Measurements from ENCODE around the gene SRSF4. TPM values are rescaled to one million over a fixed set of nuclear protein-coding genes. Genes with fewer than 3 reads are reported as not detected.

SRSF4 gene
- total and polyA plus RNA-seq, 2 of the 8 experiments (the other 6 are each of a cell fraction or from before 2014, with no cell fraction given) = 34.9 to 86.5 TPM

- POLR2A ChIA-PET (ENCODE audit: partially characterized antibody) = interaction anchor here (0.7 to 5.2 kb wide), 10 partner anchors 12 to 312 kb away, joined by 3 to 37 read pairs (median 4); partner anchors contain the start of genes EPB41, SRSF4 and TMEM200B
- 89% methylated on average over 2 of the region's 2 CpGs; no CpG with 5 or more reads in 1 of the 2 experiments for WGBS, 2 experiments (ENCODE audit: extremely low coverage in 1 of 2, insufficient coverage in 1 of 2, insufficient read length in 1 of 2, insufficient replicate concordance in 2 of 2, low coverage in 1 of 2, low lambda C conversion rate in 2 of 2, missing lambda C conversion rate in 1 of 2)
- H3K9ac ChIP-seq (replicated peaks in 1 of 4; ENCODE audit: extremely low read depth in 1 of 4, low read depth in 3 of 4, low read length in 3 of 4) = no peak overlapping the region
These were observed 15.9 kb upstream of the SRSF4 start for GRCh38 chr1:29197590-29197924.

More at GRCh38 chr1:29197590-29197924, 15.9 kb upstream of the SRSF4 start:
- no peak overlapping the region for H2BK15ac ChIP-seq (ENCODE audit: low read length)
- no peaks in the 10 kb centered on the region for H3K27me3 ChIP-seq (replicated peaks in 1 of 4; ENCODE audit: control insufficient read depth in 3 of 4, extremely low read depth in 1 of 4, insufficient read depth in 3 of 4, low read length in 3 of 4)
- no peak overlapping the region for H4K5ac ChIP-seq (ENCODE audit: insufficient read length, low read depth, low read length)
- H2AFZ ChIP-seq (ENCODE audit: low read length) = no peak overlapping the region
- no peak overlapping the region for H2AK5ac ChIP-seq (ENCODE audit: low read depth, low read length)
- no peak overlapping the region for H2BK120ac ChIP-seq (replicated peaks; ENCODE audit: low read depth, low read length)
- H4K8ac ChIP-seq (ENCODE audit: extremely low read depth, insufficient read depth, low read length) = no peak overlapping the region
- no peak overlapping the region for H3K56ac ChIP-seq (replicated peaks; ENCODE audit: insufficient read length, low read depth, low read length)
- no peak overlapping the region for H4K91ac ChIP-seq (replicated peaks; ENCODE audit: insufficient read length, low read length)
- H3K23me2 ChIP-seq (ENCODE audit: low read depth, low read length) = no peaks in the 10 kb centered on the region
- H3K79me2 ChIP-seq (ENCODE audit: control insufficient read depth in 1 of 2, insufficient read depth in 2 of 2, low read length in 2 of 2) = no peaks in the 10 kb centered on the region
- no peak for DNase-seq (ENCODE audit: low read depth in 1 of 2, low spot score in 2 of 2)
- no peak overlapping the region for H3K27ac ChIP-seq (ENCODE audit: low read depth, low read length)
- H3K4me1 ChIP-seq (replicated peaks in 1 of 4; ENCODE audit: control insufficient read depth in 3 of 4, insufficient read depth in 4 of 4, low read length in 3 of 4) = peaks cover 0 to 5% (median 1%) of the 10 kb centered on the region in 4 experiments; a peak in 2 of 7 replicates
- H3K4me3 ChIP-seq (ENCODE audit: extremely low read depth in 1 of 4, insufficient read depth in 2 of 4, low read depth in 3 of 4, low read length in 4 of 4) = no peak overlapping the region
- CTCF ChIA-PET (ENCODE audit: partially characterized antibody) = interaction anchor here (0.5 to 2.8 kb wide), 42 partner anchors 10 to 1798 kb away, joined by 3 to 29 read pairs (median 4); partner anchors contain the start of genes SRSF4 and TMEM200B
- H2BK5ac ChIP-seq (ENCODE audit: low read depth, low read length) = no peak overlapping the region
- H3K4ac ChIP-seq (replicated peaks; ENCODE audit: insufficient read length, low read depth, low read length) = no peak overlapping the region
- no peak overlapping the region for H3K14ac ChIP-seq (ENCODE audit: insufficient read length)
- no peak overlapping the region for H3K4me2 ChIP-seq (ENCODE audit: insufficient read depth in 1 of 2, low read depth in 2 of 2, low read length in 2 of 2)
- no peaks in the 10 kb centered on the region for H3K9me3 ChIP-seq (ENCODE audit: insufficient read depth in 2 of 2, low read depth in 1 of 2, low read length in 1 of 2)
- no peaks in the 10 kb centered on the region for H4K20me1 ChIP-seq (replicated peaks in 1 of 2; ENCODE audit: control insufficient read depth in 1 of 2, insufficient read depth in 2 of 2, low read length in 2 of 2)
- TF ChIP-seq EGR1 (IDR thresholded peaks at IDR 0.05; ENCODE audit: borderline replicate concordance, low read depth, low read length) (no peak), ASH2L (IDR thresholded peaks at IDR 0.05; ENCODE audit: low read length) (no peak), SP4 (IDR thresholded peaks at IDR 0.05; ENCODE audit: low read length) (no peak), RAD21 (IDR thresholded peaks at IDR 0.05 in 1 of 2, conservative IDR thresholded peaks at IDR 0.05 in 1 of 2; ENCODE audit: low read depth in 2 of 2, low read length in 2 of 2) (peak; percentile 72 to 79), TBP (IDR thresholded peaks at IDR 0.05; ENCODE audit: low read depth, low read length) (no peak)
- TF ChIP-seq, protein P1, sequence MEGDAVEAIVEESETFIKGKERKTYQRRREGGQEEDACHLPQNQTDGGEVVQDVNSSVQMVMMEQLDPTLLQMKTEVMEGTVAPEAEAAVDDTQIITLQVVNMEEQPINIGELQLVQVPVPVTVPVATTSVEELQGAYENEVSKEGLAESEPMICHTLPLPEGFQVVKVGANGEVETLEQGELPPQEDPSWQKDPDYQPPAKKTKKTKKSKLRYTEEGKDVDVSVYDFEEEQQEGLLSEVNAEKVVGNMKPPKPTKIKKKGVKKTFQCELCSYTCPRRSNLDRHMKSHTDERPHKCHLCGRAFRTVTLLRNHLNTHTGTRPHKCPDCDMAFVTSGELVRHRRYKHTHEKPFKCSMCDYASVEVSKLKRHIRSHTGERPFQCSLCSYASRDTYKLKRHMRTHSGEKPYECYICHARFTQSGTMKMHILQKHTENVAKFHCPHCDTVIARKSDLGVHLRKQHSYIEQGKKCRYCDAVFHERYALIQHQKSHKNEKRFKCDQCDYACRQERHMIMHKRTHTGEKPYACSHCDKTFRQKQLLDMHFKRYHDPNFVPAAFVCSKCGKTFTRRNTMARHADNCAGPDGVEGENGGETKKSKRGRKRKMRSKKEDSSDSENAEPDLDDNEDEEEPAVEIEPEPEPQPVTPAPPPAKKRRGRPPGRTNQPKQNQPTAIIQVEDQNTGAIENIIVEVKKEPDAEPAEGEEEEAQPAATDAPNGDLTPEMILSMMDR (IDR thresholded peaks at IDR 0.05; ENCODE audit: control extremely low read depth in 1 of 3, insufficient read depth in 1 of 3, low read depth in 1 of 3, low read length in 3 of 3) = peak; percentile 49 to 77 (median 69)
- H2BK12ac ChIP-seq (ENCODE audit: low read depth, low read length) = no peak overlapping the region
- no peaks in the 10 kb centered on the region for H3K79me1 ChIP-seq (ENCODE audit: low read depth, low read length)
- H3K18ac ChIP-seq (ENCODE audit: extremely low read depth, low read length) = no peak overlapping the region
- peaks cover 2 to 24% (median 20%) of the 10 kb centered on the region in 4 experiments; a peak in 6 of 8 replicates for H3K36me3 ChIP-seq (ENCODE audit: control insufficient read depth in 2 of 4, insufficient read depth in 4 of 4, low read length in 3 of 4)
- H3K23ac ChIP-seq (ENCODE audit: insufficient read length) = no peak overlapping the region
- peak; percentile 68 for FAIRE-seq
- H2BK20ac ChIP-seq (ENCODE audit: low read length) = no peak overlapping the region

Data from H1 (cell line).